Upper lobe of left lung (tissue), 6 donors: ENCODE data around the gene F2R. TPM values are rescaled to one million over a fixed set of nuclear protein-coding genes. Genes with fewer than 3 reads are reported as not detected.
A peak's percentile ranks its signal among the peaks of the same experiment; 100 is the strongest.

Source experiments
- ATAC-seq, 2 donors: fragments of 200-7000 bp; cut with Tn5 transposase; one replicate each; pipeline ENCODE4 v1.9.1; 2022; ENCODE audit warnings: mild to moderate bottlenecking in 2 of 2, moderate library complexity in 2 of 2; ENCODE audit not compliant: low FRiP score in 2 of 2
- DNase-seq, 2 donors: peaks; one replicate each; pipeline ENCODE4 v3.0.0-alpha.2; 2019 to 2020
- H3K27ac ChIP-seq, 4 donors: fragments of 200-600 bp; sonication (generic); one replicate each; pipeline ENCODE4 v1.5.1; 2016 to 2019
- H3K27me3 ChIP-seq, 4 donors: fragments of 200-600 bp; sonication (generic); one replicate each; pipeline ENCODE4 v1.5.1; 2017 to 2019
- H3K36me3 ChIP-seq, 4 donors: fragments of 200-600 bp; sonication (generic); one replicate each; pipeline ENCODE4 v1.5.1; 2016 to 2019
- H3K4me1 ChIP-seq, 4 donors: fragments of 200-600 bp; sonication (generic); one replicate each; pipeline ENCODE4 v1.5.1; 2018 to 2019
- H3K4me3 ChIP-seq, 4 donors: fragments of 200-600 bp; sonication (generic); one replicate each; pipeline ENCODE4 v1.5.1; 2017 to 2019; ENCODE audit warnings: mild to moderate bottlenecking in 2 of 4, moderate library complexity in 1 of 4
- H3K9me3 ChIP-seq, 4 donors: fragments of 200-600 bp; sonication (generic); one replicate each; pipeline ENCODE4 v1.5.1; 2018 to 2019
- EP300 ChIP-seq, 4 donors: sonication (generic); formaldehyde crosslinking; IDR thresholded peaks; one replicate each; pipeline ENCODE4 v1.5.1; 2017; ENCODE audit warnings: antibody characterized with exemption in 4 of 4, control low read depth in 2 of 4
- POLR2A ChIP-seq, 4 donors: fragments of 450-650 bp; IDR thresholded peaks; one replicate each; pipeline ENCODE4 v1.5.1; 2016 to 2017; ENCODE audit warnings: antibody characterized with exemption in 4 of 4, mild to moderate bottlenecking in 2 of 4
- POLR2AphosphoS5 ChIP-seq, 2 donors: sonication (generic); formaldehyde crosslinking; IDR thresholded peaks; one replicate each; pipeline ENCODE4 v1.5.1; 2017; ENCODE audit warnings: antibody characterized with exemption in 2 of 2
- WGBS, 2 donors: methylation state at CpG; one replicate each; pipeline ENCODE4 v1.1.5; 2017 to 2018; 5-methylcytosine and 5-hydroxymethylcytosine counted together
- total RNA-seq, 6 donors: library from RNA; depleted of rRNA in 4 of 6; stranded (reverse); fragments of >200 nt in 4 of 6; gene quantifications; one replicate each; pipeline versions ENCODE4 v1.1.0 to v1.2.1, GENCODE V29; 2016 to 2021
- TF ChIP-seq, protein P1 (sequence below), 6 experiments: fragments of 450-650 bp in 4 of 6; fragments of 200-600 bp in 2 of 6; sonication (generic) in 2 of 6; IDR thresholded peaks; one replicate each; pipeline ENCODE4 v1.5.1; 2016 to 2019; ENCODE audit warnings: antibody characterized with exemption in 6 of 6
- donor health status: DM: no; HTN: no; CAD: no; lungs with moderate emphysema.
- donor health status: DM: no; HTN: yes; CAD: no; lungs with severe emphysema.

Gene F2R
- total RNA-seq, 6 donors from 2014 or later = 11.5 to 34.2 (median 20.1) TPM

DNA sequence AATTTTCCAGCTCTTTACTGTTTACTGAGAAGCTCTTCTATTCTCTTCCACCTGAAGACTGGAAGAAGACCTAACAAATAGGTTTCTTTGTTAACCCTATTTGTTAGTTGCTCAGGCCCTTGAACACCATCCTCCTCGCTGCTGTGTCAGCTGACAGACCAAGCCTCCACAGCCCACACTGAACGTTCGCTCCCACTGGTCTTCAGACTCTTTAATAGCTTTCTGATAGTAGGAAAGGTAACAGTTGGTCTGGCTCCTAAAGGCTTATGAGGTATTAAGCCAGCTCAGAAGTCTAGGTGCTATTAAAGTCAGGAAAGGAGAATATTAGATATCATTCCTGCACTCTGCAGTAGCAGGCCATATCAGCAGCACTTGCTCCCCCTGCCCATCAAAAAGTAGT is 23.3 kb upstream of the F2R start:
- WGBS, 2 donors = 96 to 97% methylated on average over 3 of the region's 3 CpGs
- ATAC-seq = no peak

DNA sequence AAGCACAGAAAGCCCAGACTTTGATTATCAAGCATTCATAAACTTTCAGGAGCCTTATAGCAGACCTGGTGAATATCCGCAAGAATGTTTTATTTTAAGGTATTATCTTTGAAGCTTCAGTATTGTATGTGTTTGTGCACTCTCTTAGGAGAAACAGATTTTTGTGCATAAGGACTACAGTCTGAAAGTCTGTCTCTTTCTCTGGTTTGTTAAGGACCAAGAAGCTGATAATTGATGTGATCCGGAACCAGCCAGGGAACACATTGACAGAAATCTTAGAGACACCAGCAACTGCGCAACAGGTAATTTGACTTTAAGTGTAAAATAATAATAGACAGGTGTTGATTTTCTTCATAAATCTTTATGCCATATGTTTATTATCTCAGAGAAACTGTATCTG is 22.8 kb upstream of the F2R start:
- Histone ChIP-seq H3K9me3 (no peaks in the 10 kb centered on the region), H3K4me1 (peaks cover 0 to 19% (median 3%) of the 10 kb centered on the region in 4 donors), H3K27ac (no peak overlapping the region), H3K27me3 (no peaks in the 10 kb centered on the region), H3K4me3 (no peak overlapping the region), H3K36me3 (no peaks in the 10 kb centered on the region)
- 96 to 100% methylated on average over 3 of the region's 3 CpGs for WGBS, 2 donors
- ATAC-seq (no peak), DNase-seq (no peak)
- TF ChIP-seq, protein P1, sequence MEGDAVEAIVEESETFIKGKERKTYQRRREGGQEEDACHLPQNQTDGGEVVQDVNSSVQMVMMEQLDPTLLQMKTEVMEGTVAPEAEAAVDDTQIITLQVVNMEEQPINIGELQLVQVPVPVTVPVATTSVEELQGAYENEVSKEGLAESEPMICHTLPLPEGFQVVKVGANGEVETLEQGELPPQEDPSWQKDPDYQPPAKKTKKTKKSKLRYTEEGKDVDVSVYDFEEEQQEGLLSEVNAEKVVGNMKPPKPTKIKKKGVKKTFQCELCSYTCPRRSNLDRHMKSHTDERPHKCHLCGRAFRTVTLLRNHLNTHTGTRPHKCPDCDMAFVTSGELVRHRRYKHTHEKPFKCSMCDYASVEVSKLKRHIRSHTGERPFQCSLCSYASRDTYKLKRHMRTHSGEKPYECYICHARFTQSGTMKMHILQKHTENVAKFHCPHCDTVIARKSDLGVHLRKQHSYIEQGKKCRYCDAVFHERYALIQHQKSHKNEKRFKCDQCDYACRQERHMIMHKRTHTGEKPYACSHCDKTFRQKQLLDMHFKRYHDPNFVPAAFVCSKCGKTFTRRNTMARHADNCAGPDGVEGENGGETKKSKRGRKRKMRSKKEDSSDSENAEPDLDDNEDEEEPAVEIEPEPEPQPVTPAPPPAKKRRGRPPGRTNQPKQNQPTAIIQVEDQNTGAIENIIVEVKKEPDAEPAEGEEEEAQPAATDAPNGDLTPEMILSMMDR (IDR thresholded peaks at IDR 0.05) = no peak
- TF ChIP-seq POLR2A (IDR thresholded peaks at IDR 0.05) = no peak
- no peak for TF ChIP-seq EP300 (IDR thresholded peaks at IDR 0.05)
- no peak for TF ChIP-seq POLR2AphosphoS5 (IDR thresholded peaks at IDR 0.05)

More for the DNA sequence above, 23.3 kb upstream of the F2R start:
- H3K4me1 ChIP-seq = peaks cover 0 to 19% (median 3%) of the 10 kb centered on the region in 4 donors
- H3K4me3 ChIP-seq = no peak overlapping the region
- no peak overlapping the region for H3K27ac ChIP-seq
- H3K9me3 ChIP-seq = no peaks in the 10 kb centered on the region
- no peaks in the 10 kb centered on the region for H3K27me3 ChIP-seq
- DNase-seq = no peak
- TF ChIP-seq POLR2AphosphoS5 (IDR thresholded peaks at IDR 0.05) = no peak
- TF ChIP-seq EP300 (IDR thresholded peaks at IDR 0.05) = no peak
- TF ChIP-seq, protein P1 (IDR thresholded peaks at IDR 0.05) = no peak
- no peak for TF ChIP-seq POLR2A (IDR thresholded peaks at IDR 0.05)
- H3K36me3 ChIP-seq = no peaks in the 10 kb centered on the region

DNA sequence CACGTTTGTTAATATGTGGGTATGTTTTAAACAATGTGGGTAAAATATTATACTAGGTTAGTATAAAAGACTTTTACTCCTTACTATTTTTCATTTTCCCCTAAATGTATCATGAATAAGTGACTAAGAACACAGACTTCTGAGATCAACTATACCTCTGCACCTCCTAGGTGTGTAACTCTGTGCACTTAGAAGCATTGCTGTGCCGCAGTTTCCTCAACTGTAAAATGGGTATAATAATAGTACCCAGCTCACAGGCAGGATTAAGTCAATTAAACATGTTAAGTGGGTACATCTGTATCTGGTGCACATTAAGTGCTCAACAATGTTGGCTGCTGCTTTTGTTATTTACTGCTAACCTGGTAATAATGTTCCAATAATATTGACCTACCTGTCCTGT is 21.6 kb upstream of the F2R start:
- H3K27ac ChIP-seq = no peak overlapping the region
- peaks cover 0 to 19% (median 2%) of the 10 kb centered on the region in 4 donors for H3K4me1 ChIP-seq
- 50 to 88% methylated on average over 2 of the region's 2 CpGs for WGBS, 2 donors
- H3K27me3 ChIP-seq = no peaks in the 10 kb centered on the region
- DNase-seq (no peak), ATAC-seq (no peak)
- TF ChIP-seq, protein P1 (IDR thresholded peaks at IDR 0.05) = no peak
- TF ChIP-seq POLR2A (IDR thresholded peaks at IDR 0.05) = no peak
- TF ChIP-seq POLR2AphosphoS5 (IDR thresholded peaks at IDR 0.05) = no peak
- no peak for TF ChIP-seq EP300 (IDR thresholded peaks at IDR 0.05)
- H3K36me3 ChIP-seq = no peaks in the 10 kb centered on the region
- H3K9me3 ChIP-seq = no peaks in the 10 kb centered on the region
- H3K4me3 ChIP-seq = no peak overlapping the region

DNA sequence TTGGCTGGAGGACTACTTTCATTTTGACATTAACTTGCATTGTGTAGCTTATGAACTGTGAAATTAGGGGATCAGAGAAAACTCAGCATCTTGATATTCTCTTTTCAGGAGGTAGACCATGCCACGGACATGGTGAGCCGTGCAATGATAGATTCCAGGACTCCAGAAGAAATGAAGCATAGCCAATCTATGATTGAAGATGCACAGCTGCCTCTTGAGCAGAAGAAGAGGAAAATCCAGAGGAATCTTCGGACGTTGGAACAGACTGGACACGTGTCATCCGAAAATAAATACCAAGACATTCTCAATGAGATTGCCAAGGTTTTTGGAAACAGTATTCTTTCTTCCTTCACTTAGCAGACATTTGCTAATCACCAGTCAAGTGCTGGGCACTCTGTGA is 20.6 kb upstream of the F2R start:
- Histone ChIP-seq H3K9me3 (no peaks in the 10 kb centered on the region), H3K4me1 (peaks cover 0 to 19% (median 0%) of the 10 kb centered on the region in 4 donors), H3K27ac (no peak overlapping the region), H3K4me3 (no peak overlapping the region), H3K27me3 (no peaks in the 10 kb centered on the region), H3K36me3 (no peaks in the 10 kb centered on the region)
- 90 to 91% methylated on average over 6 of the region's 6 CpGs for WGBS, 2 donors
- no peak for ATAC-seq
- DNase-seq = no peak
- TF ChIP-seq POLR2AphosphoS5 (IDR thresholded peaks at IDR 0.05) = no peak
- TF ChIP-seq POLR2A (IDR thresholded peaks at IDR 0.05) = no peak
- TF ChIP-seq EP300 (IDR thresholded peaks at IDR 0.05) = no peak
- TF ChIP-seq, protein P1 (IDR thresholded peaks at IDR 0.05) = no peak

DNA sequence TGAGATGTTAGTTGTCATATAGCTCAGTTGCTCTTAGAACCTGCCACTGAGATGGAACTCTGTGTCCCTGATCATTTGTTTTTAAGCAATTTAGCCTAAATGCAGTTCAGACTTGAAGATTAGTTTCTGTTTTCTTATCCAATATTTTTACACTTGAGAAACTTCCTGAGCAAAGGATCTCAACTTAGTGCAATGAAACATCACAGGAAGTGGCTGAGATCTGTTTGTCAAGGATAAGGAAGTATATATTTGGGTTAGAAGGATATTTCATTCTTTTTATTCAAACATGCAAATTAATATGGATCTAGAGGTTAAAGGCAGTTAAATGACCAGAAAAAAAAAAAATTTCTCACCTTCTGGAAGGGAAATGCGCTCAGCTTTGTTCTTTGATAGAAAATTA is 19.7 kb upstream of the F2R start:
- Histone ChIP-seq H3K36me3 (peaks cover 0 to 4% (median 1%) of the 10 kb centered on the region in 4 donors), H3K4me1 (peaks cover 0 to 14% (median 0%) of the 10 kb centered on the region in 4 donors), H3K27me3 (no peaks in the 10 kb centered on the region), H3K4me3 (no peak overlapping the region), H3K27ac (peak overlapping the region in 2 of 4 donors; percentile 23 to 34), H3K9me3 (no peaks in the 10 kb centered on the region)
- ATAC-seq (no peak), DNase-seq (no peak)
- TF ChIP-seq POLR2A (IDR thresholded peaks at IDR 0.05) (no peak), EP300 (IDR thresholded peaks at IDR 0.05) (no peak), POLR2AphosphoS5 (IDR thresholded peaks at IDR 0.05) (no peak)
- TF ChIP-seq, protein P1 (IDR thresholded peaks at IDR 0.05) = no peak
- WGBS, 2 donors = 80 to 82% methylated on average over 1 of the region's 1 CpG
